GM19438 (cell line): ENCODE results near the gene VCL.
"Not testable (repeated sequence)": the region's sequence is repeated elsewhere in the genome, so short reads cannot be mapped to it uniquely, and the experiment has no call there.

Experiments used
- ATAC-seq: cut with Tn5 transposase; IDR thresholded peaks from one replicate; pipeline ENCODE4 v1.9.1; 2021; ENCODE audit warnings: low read depth; ENCODE audit not compliant: unreplicated experiment

VCL gene

GRCh38 chr10:74000892-74001669 is 3.2 kb downstream of the VCL start:
- no peak for ATAC-seq

GRCh38 chr10:74006269-74006668 is 8.4 kb downstream of the VCL start:
- no peak for ATAC-seq

- no peak for ATAC-seq
Measured at GRCh38 chr10:74008212-74008731, 10.4 kb downstream of the VCL start.

- no peak for ATAC-seq
Measured at GRCh38 chr10:74011017-74011416, 13.1 kb downstream of the VCL start.

GRCh38 chr10:74011770-74012169 is 13.9 kb downstream of the VCL start:
- no peak for ATAC-seq

GRCh38 chr10:74012480-74012879 is 14.6 kb downstream of the VCL start:
- no peak for ATAC-seq

- ATAC-seq, result no peak
Measured at GRCh38 chr10:74013004-74013403, 15.1 kb downstream of the VCL start.

GRCh38 chr10:74014574-74014973 is 16.7 kb downstream of the VCL start:
- ATAC-seq, result not testable (repeated sequence)

- no peak for ATAC-seq
Measured at GRCh38 chr10:74018241-74018640, 20.3 kb downstream of the VCL start.

- no peak for ATAC-seq
Measured at GRCh38 chr10:74021248-74022055, 23.5 kb downstream of the VCL start.

GRCh38 chr10:74022926-74023629 is 25.2 kb downstream of the VCL start:
- ATAC-seq, result no peak

- no peak for ATAC-seq
Measured at GRCh38 chr10:74024600-74024999, 26.7 kb downstream of the VCL start.

GRCh38 chr10:74025380-74025978 is 27.6 kb downstream of the VCL start:
- no peak for ATAC-seq

GRCh38 chr10:74026428-74027015 is 28.6 kb downstream of the VCL start:
- no peak for ATAC-seq

- no peak for ATAC-seq
Measured at GRCh38 chr10:74027702-74028101, 29.8 kb downstream of the VCL start.

- no peak for ATAC-seq
Measured at GRCh38 chr10:74029943-74030342, 32.0 kb downstream of the VCL start.

- not testable (repeated sequence) for ATAC-seq
Measured at GRCh38 chr10:74032208-74032607, 34.3 kb downstream of the VCL start.

GRCh38 chr10:74032900-74033655 is 35.2 kb downstream of the VCL start:
- no peak for ATAC-seq

GRCh38 chr10:74033702-74034101 is 35.8 kb downstream of the VCL start:
- ATAC-seq, result no peak

GRCh38 chr10:74034301-74034700 is 36.4 kb downstream of the VCL start:
- no peak for ATAC-seq
